Hematopoietic multipotent progenitor cell treated with erythropoietin and hydrocortisone succinate and interleukin-3 and kit ligand, for 4 days (in vitro differentiated cells): ENCODE data around the gene ARPC1A.
"Not testable (repeated sequence)": the region's sequence is repeated elsewhere in the genome, so short reads cannot be mapped to it uniquely, and the experiment has no call there.

Experiments used
- DNase-seq: peaks from one replicate; pipeline ENCODE4 v3.0.0-alpha.2; 2015

Gene ARPC1A

GRCh38 chr7:99372275-99373090 lies 46.8 kb downstream of the ARPC1A start:
- DNase-seq: no peak

- no peak for DNase-seq
Measured at GRCh38 chr7:99373091-99374066, 47.7 kb downstream of the ARPC1A start.

GRCh38 chr7:99374111-99375064 lies 48.7 kb downstream of the ARPC1A start, which contains the start of gene ARPC1B:
Gene ARPC1B (plus strand): TSS chr7:99374730. CDS start chr7:99385715, 10,985 bp downstream.
- DNase-seq: peak; percentile 95

- peak; percentile 92 for DNase-seq
Measured at GRCh38 chr7:99375070-99375807, 49.5 kb downstream of the ARPC1A start.

- peak; percentile 83 for DNase-seq
Measured at GRCh38 chr7:99379043-99379577, 53.4 kb downstream of the ARPC1A start.

GRCh38 chr7:99379693-99380031 lies 54.0 kb downstream of the ARPC1A start:
- not testable (repeated sequence) for DNase-seq

GRCh38 chr7:99380032-99380822 lies 54.5 kb downstream of the ARPC1A start:
- DNase-seq: peak; percentile 96

- no peak for DNase-seq
Measured at GRCh38 chr7:99380823-99381663, 55.3 kb downstream of the ARPC1A start.

GRCh38 chr7:99381664-99382075 lies 56.0 kb downstream of the ARPC1A start:
- no peak for DNase-seq

GRCh38 chr7:99383203-99383602 lies 57.5 kb downstream of the ARPC1A start:
- DNase-seq: no peak

GRCh38 chr7:99383791-99384370 lies 58.2 kb downstream of the ARPC1A start:
- no peak for DNase-seq

GRCh38 chr7:99384523-99384922 lies 58.8 kb downstream of the ARPC1A start:
- DNase-seq: no peak

- DNase-seq: peak; percentile 38
Measured at GRCh38 chr7:99385564-99385963, 59.9 kb downstream of the ARPC1A start.

- peak; percentile 90 for DNase-seq
Measured at GRCh38 chr7:99386584-99387238, 61.0 kb downstream of the ARPC1A start.

GRCh38 chr7:99387239-99387635 lies 61.5 kb downstream of the ARPC1A start:
- DNase-seq: not testable (repeated sequence)

GRCh38 chr7:99387912-99388311 lies 62.2 kb downstream of the ARPC1A start:
- DNase-seq: no peak

- no peak for DNase-seq
Measured at GRCh38 chr7:99389772-99390171, 64.1 kb downstream of the ARPC1A start.

- peak; percentile 27 for DNase-seq
Measured at GRCh38 chr7:99390941-99391602, 65.4 kb downstream of the ARPC1A start.
